GM19324 (cell line): ENCODE data around the gene DDX27.
A peak's percentile ranks its signal among the peaks of the same experiment; 100 is the strongest.

Experiments
- ATAC-seq: cut with Tn5 transposase; IDR thresholded peaks from one replicate; pipeline ENCODE4 v1.9.1; 2021; ENCODE audit warnings: mild to moderate bottlenecking, moderate library complexity; ENCODE audit not compliant: unreplicated experiment, low FRiP score

DDX27 gene

GRCh38 chr20:49276961-49277785, 58.0 kb downstream of the DDX27 start:
- no peak for ATAC-seq

GRCh38 chr20:49277786-49278035, 58.5 kb downstream of the DDX27 start:
- no peak for ATAC-seq

DNA sequence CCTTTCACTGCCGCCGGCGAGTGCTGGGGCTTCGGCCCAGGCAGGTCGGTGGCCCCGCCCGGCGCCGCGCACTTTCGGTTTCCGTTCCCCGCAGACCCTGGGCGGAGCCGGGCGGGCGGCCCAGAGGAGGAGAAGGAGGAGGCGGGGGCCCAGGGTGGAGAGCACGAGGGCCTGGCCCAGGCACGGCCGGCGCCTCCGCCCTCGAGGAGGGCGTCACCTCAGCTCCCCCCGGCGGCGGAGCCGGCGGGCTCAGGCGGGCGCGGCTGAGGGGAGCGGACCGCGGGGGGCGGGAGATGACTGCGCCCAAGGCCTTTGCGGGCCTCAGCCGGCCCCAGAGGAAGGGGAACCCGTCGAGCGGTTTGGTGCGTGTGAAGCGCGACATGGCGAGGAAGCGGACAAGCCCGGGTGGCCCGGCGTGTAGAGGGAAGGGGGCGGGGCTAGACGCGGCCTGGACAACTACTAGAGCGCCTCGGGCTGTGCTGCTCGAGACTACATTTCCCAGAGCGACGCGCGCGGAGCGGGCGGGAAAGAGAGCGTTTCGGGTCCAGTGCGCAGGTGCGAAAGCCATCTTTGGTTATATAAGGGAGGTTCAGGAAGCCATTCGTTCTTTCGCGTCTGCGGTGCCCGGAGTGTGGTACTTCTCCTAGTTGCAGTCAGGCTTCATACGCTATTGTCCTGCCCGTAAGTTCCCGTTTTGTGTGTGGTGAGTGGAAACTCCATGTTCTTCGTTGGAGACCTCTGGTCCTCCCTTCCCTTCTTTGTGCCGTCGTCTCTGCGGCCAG, 59.0 kb downstream of the DDX27 start, which contains the start of gene ZNFX1:
TSS of gene ZNFX1 (minus strand) at position 22 of the 782 bp plus-strand sequence. CDS start 2,218 bp downstream, outside the sequence.
- ATAC-seq = peak; percentile 90

GRCh38 chr20:49278818-49279676, 59.8 kb downstream of the DDX27 start:
- ATAC-seq = no peak

DNA sequence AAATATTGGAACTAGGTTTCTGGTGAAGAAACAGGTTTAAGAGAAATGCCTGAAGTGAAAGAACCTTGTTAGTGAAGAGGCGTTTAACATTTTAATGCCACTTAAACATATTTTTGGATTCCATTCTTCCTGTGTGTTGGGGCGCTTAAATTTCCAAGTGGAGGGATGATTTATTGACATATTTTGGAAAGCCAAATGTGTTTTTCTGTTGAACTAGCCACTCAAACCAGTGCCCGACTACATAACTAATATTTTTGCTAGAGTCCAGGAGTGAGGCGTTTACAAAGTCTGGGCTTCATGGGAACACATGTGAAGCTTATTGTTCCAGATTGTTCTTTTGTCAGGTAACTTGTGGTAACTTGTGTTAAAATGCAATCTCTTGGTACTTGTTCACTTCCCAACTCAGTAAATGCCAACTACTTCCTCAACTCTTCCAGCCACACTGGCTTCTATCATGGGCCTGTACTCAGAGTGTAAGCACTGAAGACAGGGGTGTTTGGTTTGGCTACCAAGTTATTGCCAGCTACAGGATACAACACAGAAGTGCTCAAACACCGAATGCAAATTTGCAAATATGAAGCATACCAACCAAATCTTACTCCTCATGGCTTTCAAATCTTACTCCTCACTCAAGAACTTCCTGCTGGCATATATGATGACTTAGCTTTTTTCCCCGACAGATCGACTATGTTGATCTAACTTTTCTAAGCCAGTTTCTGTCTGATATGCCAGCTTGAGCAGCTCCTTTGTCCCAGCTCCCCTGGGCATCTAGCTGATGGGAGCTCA, 60.7 kb downstream of the DDX27 start:
- no peak for ATAC-seq

GRCh38 chr20:49280463-49281058, 61.3 kb downstream of the DDX27 start:
- no peak for ATAC-seq

- no peak for ATAC-seq
Observed at GRCh38 chr20:49281059-49281912, 62.1 kb downstream of the DDX27 start.

GRCh38 chr20:49281913-49282467, 62.8 kb downstream of the DDX27 start:
- ATAC-seq = no peak

DNA sequence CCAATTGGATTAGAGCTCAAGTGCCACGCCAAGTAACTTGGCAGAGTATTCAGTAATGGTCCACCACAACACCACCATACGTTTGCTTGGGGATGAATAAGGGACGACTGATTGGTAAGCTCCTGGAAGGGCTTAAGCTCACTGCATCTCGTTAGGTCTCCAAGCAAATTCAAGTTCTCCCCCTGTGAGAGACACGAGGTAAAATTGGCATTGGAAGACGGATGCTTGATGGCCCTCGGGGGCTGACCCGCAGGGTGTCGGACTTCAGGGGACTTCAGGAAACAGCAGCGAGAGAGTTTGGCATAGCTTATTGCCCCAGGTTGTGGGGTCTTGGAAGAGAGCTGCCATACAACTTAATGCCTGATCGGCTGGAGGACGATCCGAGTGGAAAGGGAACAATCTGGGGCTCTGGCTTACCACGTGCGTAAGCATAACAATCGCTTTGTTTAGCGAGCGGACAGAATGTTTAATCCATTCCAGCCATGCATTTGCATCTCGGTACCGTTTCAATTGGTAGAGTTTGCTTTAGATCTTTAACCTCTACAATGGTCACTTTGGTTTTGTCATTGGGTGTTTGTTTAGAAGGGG, 63.5 kb downstream of the DDX27 start:
- ATAC-seq = no peak

GRCh38 chr20:49283176-49283702, 64.0 kb downstream of the DDX27 start:
- ATAC-seq = no peak

GRCh38 chr20:49283703-49284625, 64.7 kb downstream of the DDX27 start:
- no peak for ATAC-seq

DNA sequence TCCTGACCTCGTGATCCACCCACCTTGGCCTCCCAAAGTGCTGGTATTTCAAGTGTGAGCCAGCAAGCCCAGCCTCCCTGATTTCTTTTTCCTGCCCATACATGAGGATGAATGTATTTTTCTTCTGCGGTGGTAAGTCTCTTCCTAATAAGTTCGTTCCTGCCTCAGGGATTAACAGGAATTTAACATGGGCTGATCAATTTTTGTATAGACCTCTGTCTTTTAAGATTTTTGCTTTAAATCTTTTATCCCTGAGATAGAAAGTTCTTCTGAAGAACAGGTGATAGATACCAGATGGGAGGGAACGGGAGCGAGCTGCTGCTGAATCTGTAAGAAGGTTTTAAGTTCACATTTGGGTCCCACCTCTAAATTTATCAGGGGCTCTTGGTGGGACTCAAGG, 65.6 kb downstream of the DDX27 start:
- ATAC-seq = no peak

DNA sequence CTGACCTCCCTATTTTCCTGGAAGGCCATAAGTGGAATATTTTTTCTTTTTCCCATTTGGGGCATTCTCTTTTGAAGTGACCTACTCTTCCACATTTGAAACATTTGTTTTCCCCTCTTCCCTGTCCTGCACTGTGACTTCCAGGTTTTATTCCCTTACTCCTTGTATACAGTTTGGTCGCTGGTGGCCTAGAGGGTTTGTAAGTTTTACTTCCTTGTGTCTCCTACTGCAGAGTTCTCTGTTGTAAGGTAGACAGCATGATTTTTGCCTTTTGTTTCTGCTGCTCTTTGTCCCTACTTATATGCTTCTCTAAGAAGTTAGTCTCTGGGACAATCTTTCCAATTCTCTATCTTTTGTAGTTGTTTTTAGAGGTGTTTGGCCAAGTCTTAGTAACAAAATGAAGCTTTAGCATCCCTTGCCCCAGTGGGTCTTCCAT, 66.0 kb downstream of the DDX27 start:
- no peak for ATAC-seq

- no peak for ATAC-seq
Observed at GRCh38 chr20:49285813-49286494, 66.7 kb downstream of the DDX27 start.

DNA sequence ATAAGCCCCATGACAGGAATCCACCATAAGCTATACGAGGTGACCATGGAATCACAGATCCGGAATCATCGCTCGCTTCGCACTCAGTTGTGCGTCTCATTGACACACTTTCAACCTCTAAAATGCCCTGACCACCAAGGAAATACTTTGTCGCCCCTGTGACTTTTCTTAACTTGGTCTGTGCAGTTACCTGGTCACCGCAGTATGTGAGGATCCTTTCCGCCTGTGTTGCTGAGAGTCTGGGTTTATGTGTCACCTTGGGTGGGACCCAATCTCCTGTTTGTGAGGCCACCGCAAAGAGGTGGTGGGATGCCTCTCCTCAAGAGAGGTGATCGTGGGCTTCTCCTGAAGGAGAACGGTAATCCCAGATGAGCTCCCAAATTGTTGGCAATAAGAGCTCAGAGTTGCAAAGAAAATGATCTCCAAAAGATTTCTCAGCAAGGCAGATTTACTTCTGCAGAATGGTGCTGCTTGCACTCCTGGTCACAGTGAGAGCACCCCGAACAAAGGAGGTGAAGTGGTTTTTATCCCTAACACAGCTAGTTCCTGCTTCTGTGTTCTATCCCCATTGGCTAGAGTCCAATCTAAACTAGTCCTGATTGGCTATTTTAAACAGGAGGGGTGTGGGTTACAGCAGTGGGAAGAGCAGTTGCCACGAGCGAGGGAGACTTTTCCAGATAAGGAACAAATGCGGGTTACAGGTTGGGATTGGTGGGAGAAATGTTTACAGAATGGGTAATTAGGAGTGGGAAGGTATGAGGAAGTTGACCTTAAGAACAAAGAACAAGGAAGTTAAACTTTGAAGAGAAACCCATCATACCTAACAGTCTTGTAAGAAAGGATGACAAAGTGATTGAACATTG, 67.7 kb downstream of the DDX27 start:
- ATAC-seq = no peak
